ENCODE data around the gene PDE6D. TPM values are rescaled to one million over a fixed set of nuclear protein-coding genes. Genes with fewer than 3 reads are reported as not detected.

Gene PDE6D
- total RNA-seq, 2 experiments from 2014 or later = 5.9 to 7.0 TPM

DNA sequence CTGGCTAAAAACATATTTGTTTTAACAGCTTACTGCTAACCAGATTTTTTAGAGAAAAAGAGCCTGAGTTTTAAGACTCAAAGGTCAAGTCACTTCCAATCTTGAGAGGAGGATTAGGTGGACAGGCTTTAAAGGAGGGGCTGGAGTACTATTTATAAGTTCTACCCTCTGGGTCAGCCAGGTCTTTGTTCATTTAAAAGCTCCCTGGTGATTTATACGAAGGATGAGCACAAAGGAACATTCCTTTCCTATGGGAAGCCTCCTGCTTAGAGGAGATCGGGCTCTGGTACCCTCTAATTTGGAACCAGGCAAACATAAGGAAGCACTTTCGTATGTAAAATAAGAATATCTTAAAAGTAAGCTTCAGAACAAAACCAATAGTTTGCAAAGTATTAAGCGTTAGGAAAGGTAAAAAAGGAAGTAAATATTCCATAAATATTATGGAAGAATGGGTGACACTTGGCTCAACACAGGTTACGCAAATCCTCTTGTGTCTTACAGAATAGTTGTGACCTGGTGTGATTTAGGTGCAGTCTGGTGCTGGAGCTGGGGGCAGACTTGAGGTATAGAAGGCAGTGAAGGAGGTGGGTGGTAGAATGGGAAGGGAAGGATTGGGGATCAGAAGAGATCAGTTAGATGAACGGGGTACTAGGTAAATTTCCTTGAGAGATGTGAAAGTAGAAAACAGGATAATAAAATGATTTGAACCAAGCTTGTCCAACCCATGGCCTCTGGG is 35.6 kb downstream of the PDE6D start:
- H3K9me3 Mint-ChIP-seq = no peaks in the 10 kb centered on the region
- Histone ChIP-seq H3K4me1 (ENCODE audit: insufficient read depth, low read length) (no peaks in the 10 kb centered on the region), H3K9me3 (ENCODE audit: control insufficient read depth in 1 of 2, insufficient read depth in 1 of 2, low read length in 2 of 2) (no peaks in the 10 kb centered on the region), H3K27ac (ENCODE audit: low read depth in 1 of 2, low read length in 2 of 2) (no peak overlapping the region), H3K27me3 (ENCODE audit: control insufficient read depth in 1 of 2, insufficient read depth in 2 of 2, low read length in 2 of 2) (no peaks in the 10 kb centered on the region), H3K4me3 (ENCODE audit: low read length) (no peak overlapping the region), H3K36me3 (ENCODE audit: insufficient read depth, low read length) (no peaks in the 10 kb centered on the region)
- no peak overlapping the region for H3K27ac Mint-ChIP-seq
- H3K27me3 Mint-ChIP-seq = no peaks in the 10 kb centered on the region
- ChIA-PET POLR2A (no interaction called here), CTCF (interaction anchor here (1.5 kb wide), 1 partner anchor 31 kb away, joined by 3 read pairs; no protein-coding TSS in a partner anchor)
- TF ChIP-seq, protein P1, sequence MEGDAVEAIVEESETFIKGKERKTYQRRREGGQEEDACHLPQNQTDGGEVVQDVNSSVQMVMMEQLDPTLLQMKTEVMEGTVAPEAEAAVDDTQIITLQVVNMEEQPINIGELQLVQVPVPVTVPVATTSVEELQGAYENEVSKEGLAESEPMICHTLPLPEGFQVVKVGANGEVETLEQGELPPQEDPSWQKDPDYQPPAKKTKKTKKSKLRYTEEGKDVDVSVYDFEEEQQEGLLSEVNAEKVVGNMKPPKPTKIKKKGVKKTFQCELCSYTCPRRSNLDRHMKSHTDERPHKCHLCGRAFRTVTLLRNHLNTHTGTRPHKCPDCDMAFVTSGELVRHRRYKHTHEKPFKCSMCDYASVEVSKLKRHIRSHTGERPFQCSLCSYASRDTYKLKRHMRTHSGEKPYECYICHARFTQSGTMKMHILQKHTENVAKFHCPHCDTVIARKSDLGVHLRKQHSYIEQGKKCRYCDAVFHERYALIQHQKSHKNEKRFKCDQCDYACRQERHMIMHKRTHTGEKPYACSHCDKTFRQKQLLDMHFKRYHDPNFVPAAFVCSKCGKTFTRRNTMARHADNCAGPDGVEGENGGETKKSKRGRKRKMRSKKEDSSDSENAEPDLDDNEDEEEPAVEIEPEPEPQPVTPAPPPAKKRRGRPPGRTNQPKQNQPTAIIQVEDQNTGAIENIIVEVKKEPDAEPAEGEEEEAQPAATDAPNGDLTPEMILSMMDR (IDR thresholded peaks at IDR 0.05) = no peak
- no peaks in the 10 kb centered on the region for H3K36me3 Mint-ChIP-seq (ENCODE audit: low read depth)
- no peak for DNase-seq
- ATAC-seq (ENCODE audit: poor library complexity) = no peak
- H3K4me1 Mint-ChIP-seq (ENCODE audit: low read depth) = no peaks in the 10 kb centered on the region
- intact Hi-C loops (cut with DNase I, micrococcal nuclease) = no loop called here
- H3K4me3 Mint-ChIP-seq = no peak overlapping the region

DNA sequence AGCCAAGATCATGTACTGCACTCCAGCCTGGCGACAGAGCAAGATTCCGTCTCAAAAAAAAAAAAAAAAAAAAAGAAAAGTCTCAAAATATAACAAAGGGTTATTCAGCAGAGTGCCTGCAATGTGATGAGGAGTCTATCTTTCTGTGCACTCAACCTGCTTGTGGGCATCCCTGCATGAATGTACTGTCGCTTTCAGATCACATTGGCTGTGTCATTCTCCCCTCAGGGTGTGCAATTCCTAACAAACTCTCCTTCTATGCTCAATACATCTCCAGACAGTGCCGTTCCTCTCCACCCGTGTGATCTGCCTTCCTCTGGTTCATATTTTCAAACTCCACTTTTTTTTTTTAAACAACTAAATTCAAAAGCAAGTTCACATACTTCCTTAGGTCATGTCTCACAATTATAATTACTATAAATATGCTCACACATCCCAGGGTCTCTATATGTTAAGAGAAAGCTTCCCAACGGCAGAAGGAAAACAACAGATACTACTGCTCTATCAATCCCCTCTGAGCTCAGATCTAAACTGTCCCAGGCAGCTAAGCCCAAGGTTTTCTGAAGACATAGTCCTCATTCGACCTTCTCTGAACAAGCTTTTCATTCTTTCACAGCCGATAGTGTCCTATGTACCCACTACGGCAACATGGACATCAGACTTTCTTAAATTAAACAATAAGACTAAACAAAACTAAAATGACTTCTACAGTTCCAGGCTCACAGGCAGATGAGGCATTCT is 37.5 kb downstream of the PDE6D start:
- Mint-ChIP-seq H3K27me3 (no peaks in the 10 kb centered on the region), H3K9me3 (no peaks in the 10 kb centered on the region), H3K27ac (no peak overlapping the region), H3K4me3 (no peak overlapping the region), H3K4me1 (ENCODE audit: low read depth) (no peaks in the 10 kb centered on the region), H3K36me3 (ENCODE audit: low read depth) (peaks cover 6% of the 10 kb centered on the region)
- H3K36me3 ChIP-seq (ENCODE audit: insufficient read depth, low read length) = no peaks in the 10 kb centered on the region
- no peaks in the 10 kb centered on the region for H3K27me3 ChIP-seq (ENCODE audit: control insufficient read depth in 1 of 2, insufficient read depth in 2 of 2, low read length in 2 of 2)
- POLR2A ChIA-PET = no interaction called here
- H3K4me1 ChIP-seq (ENCODE audit: insufficient read depth, low read length) = no peaks in the 10 kb centered on the region
- TF ChIP-seq, protein P1 (IDR thresholded peaks at IDR 0.05) = no peak
- no peak for DNase-seq
- CTCF ChIA-PET = no interaction called here
- intact Hi-C loops (cut with DNase I, micrococcal nuclease) = no loop called here
- no peak for ATAC-seq (ENCODE audit: poor library complexity)
- no peak overlapping the region for H3K4me3 ChIP-seq (ENCODE audit: low read length)
- no peaks in the 10 kb centered on the region for H3K9me3 ChIP-seq (ENCODE audit: control insufficient read depth in 1 of 2, insufficient read depth in 1 of 2, low read length in 2 of 2)
- H3K27ac ChIP-seq (ENCODE audit: low read depth in 1 of 2, low read length in 2 of 2) = no peak overlapping the region

DNA sequence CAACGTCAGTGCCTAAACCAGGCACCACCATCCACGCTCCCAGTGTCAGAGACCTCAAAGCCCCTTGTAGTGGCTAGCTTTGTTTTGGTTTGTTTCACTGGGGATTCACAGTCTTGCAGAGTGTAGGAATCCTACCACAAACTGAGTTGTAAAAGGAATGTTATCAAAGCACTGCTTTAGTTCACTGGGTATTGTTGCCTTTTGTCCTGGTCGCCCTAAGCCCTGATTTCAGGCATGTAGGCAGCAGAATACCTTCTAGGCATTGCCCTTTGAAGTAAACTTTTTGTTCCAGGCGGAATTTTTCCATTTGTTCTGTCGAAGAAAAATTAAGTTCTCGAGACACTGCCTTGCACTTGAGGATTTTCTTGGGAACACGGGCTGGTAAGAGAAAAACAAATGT is 43.3 kb downstream of the PDE6D start:
- TF ChIP-seq, protein P1 (IDR thresholded peaks at IDR 0.05) = no peak
- H3K27me3 ChIP-seq (ENCODE audit: control insufficient read depth in 1 of 2, insufficient read depth in 2 of 2, low read length in 2 of 2) = no peaks in the 10 kb centered on the region
- ChIA-PET CTCF (no interaction called here), POLR2A (no interaction called here)
- peaks cover 30% of the 10 kb centered on the region for H3K36me3 ChIP-seq (ENCODE audit: insufficient read depth, low read length)
- intact Hi-C loops (cut with DNase I, micrococcal nuclease) = no loop called here
- ATAC-seq (ENCODE audit: poor library complexity) (no peak), DNase-seq (no peak)
- H3K36me3 Mint-ChIP-seq (ENCODE audit: low read depth) = peaks cover 36% of the 10 kb centered on the region
- no peaks in the 10 kb centered on the region for H3K4me1 Mint-ChIP-seq (ENCODE audit: low read depth)
- no peak overlapping the region for H3K27ac ChIP-seq (ENCODE audit: low read depth in 1 of 2, low read length in 2 of 2)
- H3K4me3 ChIP-seq (ENCODE audit: low read length) = no peak overlapping the region
- H3K9me3 ChIP-seq (ENCODE audit: control insufficient read depth in 1 of 2, insufficient read depth in 1 of 2, low read length in 2 of 2) = no peaks in the 10 kb centered on the region
- H3K4me1 ChIP-seq (ENCODE audit: insufficient read depth, low read length) = no peaks in the 10 kb centered on the region
- H3K9me3 Mint-ChIP-seq = no peaks in the 10 kb centered on the region
- H3K27ac Mint-ChIP-seq = no peak overlapping the region
- no peak overlapping the region for H3K4me3 Mint-ChIP-seq
- no peaks in the 10 kb centered on the region for H3K27me3 Mint-ChIP-seq
